ENCODE data around the gene KCTD2.
A peak's percentile ranks its signal among the peaks of the same experiment; 100 is the strongest.

KCTD2 gene

DNA sequence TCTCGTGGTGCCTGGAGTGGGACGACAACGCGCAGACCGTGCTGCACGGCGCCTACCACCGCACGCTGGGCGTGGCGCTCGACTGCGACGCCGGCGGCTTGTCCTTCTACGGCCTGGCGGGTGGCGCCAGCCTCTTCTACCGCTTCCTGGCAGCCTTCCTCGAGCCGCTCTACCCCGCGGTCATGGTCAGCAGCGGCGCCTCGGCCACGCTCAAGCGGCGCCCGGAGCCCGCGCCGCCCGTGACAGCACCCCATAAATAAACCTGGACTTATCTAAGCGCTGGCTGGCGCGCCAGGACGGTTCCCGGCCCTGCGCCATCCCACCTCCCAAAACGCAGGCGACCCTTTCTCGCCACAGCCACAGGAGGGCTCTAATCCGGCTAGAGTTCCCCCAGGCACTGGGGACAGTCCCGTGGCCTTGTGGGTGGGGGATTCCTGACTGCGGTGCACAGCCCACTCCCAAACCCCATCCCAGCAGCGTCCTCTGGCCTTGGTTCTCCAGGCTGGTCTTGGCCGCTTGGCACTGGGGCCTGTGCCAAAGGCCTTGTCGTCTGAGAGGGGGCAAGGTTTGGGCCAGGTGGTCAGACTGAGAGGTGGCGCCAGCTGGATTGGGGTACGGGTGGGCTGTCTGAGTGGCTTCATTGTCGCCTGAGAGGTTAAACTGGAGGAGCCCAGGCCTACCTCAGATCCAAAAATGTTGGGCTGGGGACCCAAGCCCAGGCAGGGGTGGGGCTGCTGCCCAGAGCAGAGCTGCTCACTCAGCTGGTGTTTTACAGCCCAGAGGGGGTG, 30.7 kb downstream of the KCTD2 start:
- no peak for DNase-seq (ENCODE audit: low spot score)

DNA sequence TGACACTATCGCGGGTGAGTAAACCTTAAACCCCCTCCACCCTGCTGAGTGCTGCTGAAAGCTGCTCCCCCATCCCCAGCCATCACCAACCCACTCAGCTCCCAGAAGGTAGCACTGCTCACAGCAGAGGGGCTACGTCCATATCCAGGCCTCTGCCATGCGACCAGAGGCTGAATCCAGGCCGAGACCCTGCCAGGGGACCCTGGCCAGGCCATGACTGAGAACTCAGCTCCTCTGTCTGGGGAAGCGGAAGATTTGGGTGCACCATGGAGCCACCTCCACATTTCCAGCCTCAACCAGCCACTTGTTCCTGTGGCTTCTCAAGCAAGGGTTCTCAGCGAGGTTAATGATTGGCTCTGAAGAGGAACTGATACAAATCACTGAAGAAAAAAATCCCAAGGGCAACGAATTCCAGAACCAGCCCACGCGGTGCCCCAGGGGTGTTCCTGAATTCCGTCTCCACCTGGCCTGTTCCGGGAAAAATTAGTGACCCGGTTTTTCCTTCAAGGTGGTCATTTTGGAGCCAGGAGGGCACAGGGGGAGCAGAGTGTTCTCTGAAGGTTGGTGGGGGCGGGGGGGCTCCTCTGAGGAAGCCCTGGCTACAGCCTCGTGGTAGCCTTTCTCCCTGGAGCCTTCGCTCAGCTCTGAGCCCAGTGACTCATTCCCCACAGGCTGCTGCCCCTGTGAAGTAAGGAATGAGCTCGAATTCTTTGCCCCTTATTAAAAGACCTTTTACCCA, 31.4 kb downstream of the KCTD2 start:
- DNase-seq (ENCODE audit: low spot score), result no peak

- DNase-seq (ENCODE audit: low spot score), result no peak
These were observed 32.0 kb downstream of the KCTD2 start for GRCh38 chr17:75079023-75079373.

DNA sequence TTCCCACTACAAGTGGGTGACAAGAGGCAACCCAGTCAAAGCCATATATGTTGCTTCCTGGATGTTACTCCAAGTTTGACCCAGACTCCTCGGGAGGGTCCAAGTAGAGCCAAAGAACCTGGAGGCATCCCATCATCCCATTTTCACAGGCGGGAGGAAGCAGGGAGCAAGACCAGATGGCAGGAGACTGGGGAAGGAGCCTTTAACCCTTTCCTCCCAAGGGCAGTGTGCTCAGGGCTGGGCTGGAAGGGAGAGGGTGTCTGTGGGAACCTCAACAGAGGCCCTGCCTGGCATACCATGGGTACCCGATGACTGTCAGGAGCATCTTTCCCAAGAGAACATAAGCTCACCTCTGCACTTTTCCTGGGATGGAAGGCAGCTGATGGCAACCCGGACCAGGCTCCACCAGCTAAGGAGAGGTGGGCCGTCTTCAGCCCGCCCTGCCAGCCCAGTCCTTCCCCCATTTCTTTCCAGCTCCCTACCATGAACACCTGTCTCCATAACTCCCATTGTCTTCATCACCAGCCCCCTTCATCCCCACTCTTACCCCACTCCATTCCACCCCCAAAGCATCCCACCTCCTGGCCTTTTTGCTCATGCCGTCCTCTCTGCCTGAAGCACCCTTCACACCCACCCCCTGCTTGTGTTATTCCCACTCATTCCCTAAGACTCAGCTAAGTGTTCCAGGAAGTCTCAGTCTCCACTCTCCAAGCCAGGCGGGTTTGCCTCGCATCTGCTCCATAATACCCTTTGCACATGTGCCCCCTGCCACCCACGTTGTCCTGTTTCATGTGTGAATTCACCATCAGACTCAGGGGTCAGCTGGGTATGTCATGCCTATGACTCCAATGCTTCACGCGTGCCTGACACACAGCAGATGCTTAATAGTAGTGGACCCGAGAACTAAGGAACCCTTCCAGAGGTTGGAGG, 34.9 kb downstream of the KCTD2 start:
- no peak for DNase-seq (ENCODE audit: low spot score)

GRCh38 chr17:75082683-75083082, 35.7 kb downstream of the KCTD2 start:
- no peak for DNase-seq (ENCODE audit: low spot score)

DNA sequence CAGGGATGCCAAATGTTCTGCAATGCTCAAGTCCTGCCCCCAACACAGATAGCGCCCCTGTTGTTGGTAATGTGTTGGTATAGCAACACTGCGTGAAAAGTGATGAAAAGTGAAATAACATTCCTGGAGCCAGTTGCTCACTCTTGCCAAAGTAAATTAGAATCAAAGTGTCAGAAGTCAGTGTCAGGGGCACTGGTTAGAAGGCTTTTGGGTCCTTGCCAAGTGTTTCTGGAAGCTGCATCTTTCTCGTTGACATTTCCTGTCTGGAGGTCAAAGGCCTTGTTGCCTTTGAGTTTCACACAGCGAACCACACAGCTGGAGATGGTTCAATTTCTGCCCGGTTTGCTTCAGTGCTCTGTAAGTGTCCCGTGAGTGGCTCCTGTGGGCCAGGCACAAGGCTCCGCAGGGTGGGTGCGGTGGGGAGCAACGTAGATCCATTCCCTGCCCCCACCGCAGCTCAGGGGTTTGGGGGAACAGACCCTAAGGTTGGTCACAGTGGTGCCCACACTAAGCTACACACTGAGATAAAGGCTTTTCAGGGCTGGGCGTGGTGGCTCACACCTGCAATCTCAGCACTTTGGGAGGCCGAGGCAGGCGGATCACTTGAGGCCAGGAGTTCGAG, 37.1 kb downstream of the KCTD2 start:
- no peak for DNase-seq (ENCODE audit: low spot score)

GRCh38 chr17:75086496-75087181, 39.6 kb downstream of the KCTD2 start:
- no peak for DNase-seq (ENCODE audit: low spot score)

DNA sequence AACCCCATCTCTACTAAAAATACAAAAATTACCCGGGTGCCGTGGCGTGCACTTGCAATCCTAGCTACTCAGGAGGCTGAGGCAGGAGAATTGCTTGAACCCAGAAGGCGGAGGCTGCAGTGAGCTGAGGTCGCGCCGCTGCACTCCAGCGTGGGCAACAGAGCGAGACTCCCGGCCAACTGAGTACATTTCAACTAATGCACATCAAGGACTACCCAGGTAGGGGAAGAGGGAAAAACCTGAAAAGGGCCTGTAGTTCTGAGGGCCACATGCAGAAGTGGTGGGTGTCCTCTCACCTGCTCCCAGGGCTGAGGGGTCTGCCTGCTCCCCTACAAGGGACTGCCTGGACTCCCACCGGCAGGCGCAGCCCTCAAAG, 40.1 kb downstream of the KCTD2 start:
- no peak for DNase-seq (ENCODE audit: low spot score)

GRCh38 chr17:75087558-75088453, 40.8 kb downstream of the KCTD2 start, which contains the start of gene SLC16A5:
TSS of gene SLC16A5 (plus strand) at chr17:75087954. CDS start at chr17:75093637, 5,683 bp downstream.
- no peak for DNase-seq (ENCODE audit: low spot score)

- DNase-seq (ENCODE audit: low spot score), result no peak
These were observed 41.7 kb downstream of the KCTD2 start for GRCh38 chr17:75088465-75089417.

GRCh38 chr17:75090871-75091854, 44.1 kb downstream of the KCTD2 start:
- DNase-seq (ENCODE audit: low spot score), result peak; percentile 70

DNA sequence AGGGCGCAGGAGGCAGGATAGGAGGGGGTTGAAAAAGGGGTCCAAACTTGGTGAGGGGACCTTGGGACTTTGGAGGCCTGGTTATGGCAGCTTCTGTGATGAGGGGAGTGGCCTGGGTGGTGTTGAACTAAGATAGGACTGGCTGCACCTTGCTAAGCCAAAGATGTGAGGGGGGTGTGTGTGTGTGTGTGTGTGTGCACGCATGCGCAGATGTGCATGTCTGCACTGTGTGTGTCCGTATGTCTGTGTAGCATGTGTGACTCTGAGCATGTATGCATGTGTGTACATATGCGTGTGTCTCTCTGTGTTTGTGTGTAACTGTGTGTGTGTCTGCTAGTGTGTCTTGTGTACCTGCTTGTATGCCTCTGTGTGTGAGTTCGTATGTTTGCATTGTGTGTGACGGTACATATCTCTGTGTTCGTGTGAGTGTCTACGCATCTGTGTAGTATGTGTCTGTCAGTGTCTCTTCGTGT, 44.9 kb downstream of the KCTD2 start:
- DNase-seq (ENCODE audit: low spot score), result peak; percentile 58

- no peak for DNase-seq (ENCODE audit: low spot score)
These were observed 46.6 kb downstream of the KCTD2 start for GRCh38 chr17:75093548-75094158.

GRCh38 chr17:75094871-75095399, 47.9 kb downstream of the KCTD2 start:
- no peak for DNase-seq (ENCODE audit: low spot score)

- DNase-seq (ENCODE audit: low spot score), result peak; percentile 91
These were observed 49.1 kb downstream of the KCTD2 start for GRCh38 chr17:75096082-75096625.

- no peak for DNase-seq (ENCODE audit: low spot score)
These were observed 50.8 kb downstream of the KCTD2 start for GRCh38 chr17:75097865-75098264.

GRCh38 chr17:75098861-75099260, 51.8 kb downstream of the KCTD2 start:
- DNase-seq (ENCODE audit: low spot score), result no peak
